Measurements from ENCODE around the gene FAM89A. TPM values are rescaled to one million over a fixed set of nuclear protein-coding genes. Genes with fewer than 3 reads are reported as not detected.

FAM89A gene
- total RNA-seq, 2 experiments from 2014 or later = 5.6 to 9.7 TPM

DNA sequence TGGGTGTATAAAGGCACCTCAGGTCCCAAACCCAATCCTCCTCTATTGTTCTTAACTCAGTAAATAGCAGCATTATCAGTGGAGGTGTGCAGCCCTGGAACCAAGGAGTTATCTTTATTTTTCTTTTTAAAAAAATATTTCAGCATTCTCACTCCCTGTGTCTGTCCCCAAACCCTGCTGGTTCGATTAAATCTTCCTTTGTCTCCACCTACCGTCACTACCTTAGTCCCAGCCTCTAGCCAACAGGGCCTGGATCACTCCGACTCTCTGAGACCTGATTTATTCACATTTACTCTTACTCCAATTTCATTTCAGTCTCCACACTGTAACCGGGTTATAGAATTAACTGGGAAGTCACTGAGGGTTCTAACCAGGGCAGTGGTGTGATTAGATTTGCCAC is 39.1 kb upstream of the FAM89A start:
- no peak overlapping the region for H3K4me2 ChIP-seq (ENCODE audit: low read length)
- ChIA-PET CTCF (ENCODE audit: unreplicated experiment) (no interaction called here), POLR2A (no interaction called here)
- no peaks in the 10 kb centered on the region for H4K20me1 ChIP-seq (ENCODE audit: insufficient read depth, low read length)
- H3K36me3 ChIP-seq (ENCODE audit: insufficient read depth, low read length) = no peaks in the 10 kb centered on the region
- no peak for DNase-seq (ENCODE audit: low spot score)
- no TSS peak for BruUV-seq (replicated peaks)
- no peaks in the 10 kb centered on the region for H3K4me1 ChIP-seq (ENCODE audit: insufficient read depth, low read length, poor library complexity, severe bottlenecking)
- H2AFZ ChIP-seq (ENCODE audit: low read length) = no peak overlapping the region
- intact Hi-C loops (cut with micrococcal nuclease; ENCODE audit: unreplicated experiment) = no loop called here
- no peak overlapping the region for H3K4me3 ChIP-seq (ENCODE audit: low read depth, low read length, poor library complexity, severe bottlenecking)
- TF ChIP-seq, protein P1, sequence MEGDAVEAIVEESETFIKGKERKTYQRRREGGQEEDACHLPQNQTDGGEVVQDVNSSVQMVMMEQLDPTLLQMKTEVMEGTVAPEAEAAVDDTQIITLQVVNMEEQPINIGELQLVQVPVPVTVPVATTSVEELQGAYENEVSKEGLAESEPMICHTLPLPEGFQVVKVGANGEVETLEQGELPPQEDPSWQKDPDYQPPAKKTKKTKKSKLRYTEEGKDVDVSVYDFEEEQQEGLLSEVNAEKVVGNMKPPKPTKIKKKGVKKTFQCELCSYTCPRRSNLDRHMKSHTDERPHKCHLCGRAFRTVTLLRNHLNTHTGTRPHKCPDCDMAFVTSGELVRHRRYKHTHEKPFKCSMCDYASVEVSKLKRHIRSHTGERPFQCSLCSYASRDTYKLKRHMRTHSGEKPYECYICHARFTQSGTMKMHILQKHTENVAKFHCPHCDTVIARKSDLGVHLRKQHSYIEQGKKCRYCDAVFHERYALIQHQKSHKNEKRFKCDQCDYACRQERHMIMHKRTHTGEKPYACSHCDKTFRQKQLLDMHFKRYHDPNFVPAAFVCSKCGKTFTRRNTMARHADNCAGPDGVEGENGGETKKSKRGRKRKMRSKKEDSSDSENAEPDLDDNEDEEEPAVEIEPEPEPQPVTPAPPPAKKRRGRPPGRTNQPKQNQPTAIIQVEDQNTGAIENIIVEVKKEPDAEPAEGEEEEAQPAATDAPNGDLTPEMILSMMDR (conservative IDR thresholded peaks at IDR 0.05; ENCODE audit: low read length) = no peak
- TF ChIP-seq EZH2phosphoT487 (IDR thresholded peaks at IDR 0.05; ENCODE audit: borderline replicate concordance, low read depth, low read length) = no peak
- H3K9me3 ChIP-seq (ENCODE audit: low read length) = no peaks in the 10 kb centered on the region
- no peaks in the 10 kb centered on the region for H3K9me2 ChIP-seq (ENCODE audit: insufficient read depth, low read length)
- no peaks in the 10 kb centered on the region for H3K79me2 ChIP-seq (ENCODE audit: insufficient read depth, low read depth, low read length)
- no peak overlapping the region for H3K27ac ChIP-seq (ENCODE audit: low read depth, low read length, poor library complexity, severe bottlenecking)

DNA sequence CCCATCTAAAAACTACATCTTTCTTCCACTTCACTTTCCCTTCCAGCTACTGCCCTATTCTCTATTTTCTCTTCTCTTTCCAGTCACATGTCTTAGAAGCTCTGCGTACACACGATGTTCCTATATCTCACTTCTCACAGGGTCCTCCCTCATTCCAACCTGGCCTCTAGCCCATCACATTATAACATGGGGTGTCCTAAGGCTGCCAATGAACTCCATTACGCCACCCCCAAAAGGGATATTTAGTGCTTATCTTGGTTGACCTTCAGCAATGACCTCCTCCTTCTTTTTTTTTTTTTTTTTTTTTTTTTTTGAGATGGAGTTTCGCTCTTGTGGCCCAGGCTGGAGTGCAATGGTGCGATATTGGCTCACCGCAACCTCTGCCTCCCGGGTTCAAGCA is 38.2 kb upstream of the FAM89A start:
- Histone ChIP-seq H3K4me3 (ENCODE audit: low read depth, low read length, poor library complexity, severe bottlenecking) (no peak overlapping the region), H3K4me2 (ENCODE audit: low read length) (no peak overlapping the region), H3K79me2 (ENCODE audit: insufficient read depth, low read depth, low read length) (no peaks in the 10 kb centered on the region), H3K9me2 (ENCODE audit: insufficient read depth, low read length) (no peaks in the 10 kb centered on the region), H4K20me1 (ENCODE audit: insufficient read depth, low read length) (no peaks in the 10 kb centered on the region), H3K36me3 (ENCODE audit: insufficient read depth, low read length) (no peaks in the 10 kb centered on the region), H3K27ac (ENCODE audit: low read depth, low read length, poor library complexity, severe bottlenecking) (no peak overlapping the region), H3K9me3 (ENCODE audit: low read length) (no peaks in the 10 kb centered on the region), H3K4me1 (ENCODE audit: insufficient read depth, low read length, poor library complexity, severe bottlenecking) (no peaks in the 10 kb centered on the region), H2AFZ (ENCODE audit: low read length) (no peak overlapping the region)
- POLR2A ChIA-PET = interaction anchor here (0.7 kb wide), 1 partner anchor 34 kb away, joined by 4 read pairs; no protein-coding TSS in a partner anchor
- intact Hi-C loops (cut with micrococcal nuclease; ENCODE audit: unreplicated experiment) = no loop called here
- no TSS peak for BruUV-seq (replicated peaks)
- CTCF ChIA-PET (ENCODE audit: unreplicated experiment) = no interaction called here
- no peak for DNase-seq (ENCODE audit: low spot score)
- no peak for TF ChIP-seq EZH2phosphoT487 (IDR thresholded peaks at IDR 0.05; ENCODE audit: borderline replicate concordance, low read depth, low read length)
- TF ChIP-seq, protein P1 (conservative IDR thresholded peaks at IDR 0.05; ENCODE audit: low read length) = no peak

DNA sequence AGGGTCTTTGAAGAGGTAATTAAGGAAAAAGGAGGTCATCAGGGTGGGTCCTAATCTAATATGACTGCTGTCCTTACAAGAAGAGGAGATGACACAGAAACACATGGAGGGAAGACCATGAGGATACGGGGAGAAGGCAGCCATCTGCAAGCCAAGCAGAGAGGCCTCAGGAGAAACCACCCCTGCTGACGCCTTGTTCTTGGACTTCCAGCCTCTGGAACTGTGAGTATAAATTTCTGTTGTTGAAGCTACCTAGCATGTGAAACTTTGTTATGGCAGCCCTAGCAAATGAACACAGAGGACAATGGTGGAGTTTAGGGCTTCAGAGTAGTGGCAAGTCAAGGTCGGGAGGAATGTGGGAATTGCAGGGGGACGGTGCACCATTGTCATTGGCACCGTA is 36.7 kb upstream of the FAM89A start:
- Histone ChIP-seq H3K36me3 (ENCODE audit: insufficient read depth, low read length) (no peaks in the 10 kb centered on the region), H3K4me1 (ENCODE audit: insufficient read depth, low read length, poor library complexity, severe bottlenecking) (no peaks in the 10 kb centered on the region), H3K4me2 (ENCODE audit: low read length) (no peak overlapping the region), H2AFZ (ENCODE audit: low read length) (no peak overlapping the region), H3K9me2 (ENCODE audit: insufficient read depth, low read length) (no peaks in the 10 kb centered on the region), H3K27ac (ENCODE audit: low read depth, low read length, poor library complexity, severe bottlenecking) (no peak overlapping the region), H3K9me3 (ENCODE audit: low read length) (no peaks in the 10 kb centered on the region), H3K4me3 (ENCODE audit: low read depth, low read length, poor library complexity, severe bottlenecking) (no peak overlapping the region), H4K20me1 (ENCODE audit: insufficient read depth, low read length) (no peaks in the 10 kb centered on the region), H3K79me2 (ENCODE audit: insufficient read depth, low read depth, low read length) (no peaks in the 10 kb centered on the region)
- no peak for DNase-seq (ENCODE audit: low spot score)
- POLR2A ChIA-PET = no interaction called here
- TF ChIP-seq, protein P1 (conservative IDR thresholded peaks at IDR 0.05; ENCODE audit: low read length) = no peak
- TF ChIP-seq EZH2phosphoT487 (IDR thresholded peaks at IDR 0.05; ENCODE audit: borderline replicate concordance, low read depth, low read length) = no peak
- no TSS peak for BruUV-seq (replicated peaks)
- intact Hi-C loops (cut with micrococcal nuclease; ENCODE audit: unreplicated experiment) = no loop called here
- CTCF ChIA-PET (ENCODE audit: unreplicated experiment) = no interaction called here
